ENCODE data around the gene RRP15. TPM values are rescaled to one million over a fixed set of nuclear protein-coding genes. Genes with fewer than 3 reads are reported as not detected.

The RRP15 gene
- total and polyA plus RNA-seq, 9 of the 15 experiments (the other 6 are each of a cell fraction or from before 2014, with no cell fraction given) = 9.5 to 58.1 (median 29.3) TPM

GRCh38 chr1:218259800-218260199 lies 25.3 kb upstream of the RRP15 start (continued):
- TF ChIP-seq, protein P1, sequence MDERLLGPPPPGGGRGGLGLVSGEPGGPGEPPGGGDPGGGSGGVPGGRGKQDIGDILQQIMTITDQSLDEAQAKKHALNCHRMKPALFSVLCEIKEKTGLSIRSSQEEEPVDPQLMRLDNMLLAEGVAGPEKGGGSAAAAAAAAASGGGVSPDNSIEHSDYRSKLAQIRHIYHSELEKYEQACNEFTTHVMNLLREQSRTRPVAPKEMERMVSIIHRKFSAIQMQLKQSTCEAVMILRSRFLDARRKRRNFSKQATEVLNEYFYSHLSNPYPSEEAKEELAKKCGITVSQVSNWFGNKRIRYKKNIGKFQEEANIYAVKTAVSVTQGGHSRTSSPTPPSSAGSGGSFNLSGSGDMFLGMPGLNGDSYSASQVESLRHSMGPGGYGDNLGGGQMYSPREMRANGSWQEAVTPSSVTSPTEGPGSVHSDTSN (CRISPR knock-in tag; IDR thresholded peaks at IDR 0.05; ENCODE audit: low read depth) = no peak
- TF ChIP-seq, protein P1 (tag; conservative IDR thresholded peaks at IDR 0.05; ENCODE audit: low read depth) = peak; percentile 80
- TF ChIP-seq, protein P2, sequence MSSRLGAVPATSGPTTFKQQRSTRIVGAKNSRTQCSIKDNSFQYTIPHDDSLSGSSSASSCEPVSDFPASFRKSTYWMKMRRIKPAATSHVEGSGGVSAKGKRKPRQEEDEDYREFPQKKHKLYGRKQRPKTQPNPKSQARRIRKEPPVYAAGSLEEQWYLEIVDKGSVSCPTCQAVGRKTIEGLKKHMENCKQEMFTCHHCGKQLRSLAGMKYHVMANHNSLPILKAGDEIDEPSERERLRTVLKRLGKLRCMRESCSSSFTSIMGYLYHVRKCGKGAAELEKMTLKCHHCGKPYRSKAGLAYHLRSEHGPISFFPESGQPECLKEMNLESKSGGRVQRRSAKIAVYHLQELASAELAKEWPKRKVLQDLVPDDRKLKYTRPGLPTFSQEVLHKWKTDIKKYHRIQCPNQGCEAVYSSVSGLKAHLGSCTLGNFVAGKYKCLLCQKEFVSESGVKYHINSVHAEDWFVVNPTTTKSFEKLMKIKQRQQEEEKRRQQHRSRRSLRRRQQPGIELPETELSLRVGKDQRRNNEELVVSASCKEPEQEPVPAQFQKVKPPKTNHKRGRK (tag; IDR thresholded peaks at IDR 0.05) = no peak
- TF ChIP-seq ZNF324 (CRISPR knock-in tag; IDR thresholded peaks at IDR 0.05) (no peak), FOS (IDR thresholded peaks at IDR 0.05; ENCODE audit: extremely low read depth, insufficient read length) (no peak), GABPB2 (CRISPR knock-in tag; conservative IDR thresholded peaks at IDR 0.05) (no peak), ZNF41 (CRISPR knock-in tag; conservative IDR thresholded peaks at IDR 0.05) (no peak)
- TF ChIP-seq, protein P3, sequence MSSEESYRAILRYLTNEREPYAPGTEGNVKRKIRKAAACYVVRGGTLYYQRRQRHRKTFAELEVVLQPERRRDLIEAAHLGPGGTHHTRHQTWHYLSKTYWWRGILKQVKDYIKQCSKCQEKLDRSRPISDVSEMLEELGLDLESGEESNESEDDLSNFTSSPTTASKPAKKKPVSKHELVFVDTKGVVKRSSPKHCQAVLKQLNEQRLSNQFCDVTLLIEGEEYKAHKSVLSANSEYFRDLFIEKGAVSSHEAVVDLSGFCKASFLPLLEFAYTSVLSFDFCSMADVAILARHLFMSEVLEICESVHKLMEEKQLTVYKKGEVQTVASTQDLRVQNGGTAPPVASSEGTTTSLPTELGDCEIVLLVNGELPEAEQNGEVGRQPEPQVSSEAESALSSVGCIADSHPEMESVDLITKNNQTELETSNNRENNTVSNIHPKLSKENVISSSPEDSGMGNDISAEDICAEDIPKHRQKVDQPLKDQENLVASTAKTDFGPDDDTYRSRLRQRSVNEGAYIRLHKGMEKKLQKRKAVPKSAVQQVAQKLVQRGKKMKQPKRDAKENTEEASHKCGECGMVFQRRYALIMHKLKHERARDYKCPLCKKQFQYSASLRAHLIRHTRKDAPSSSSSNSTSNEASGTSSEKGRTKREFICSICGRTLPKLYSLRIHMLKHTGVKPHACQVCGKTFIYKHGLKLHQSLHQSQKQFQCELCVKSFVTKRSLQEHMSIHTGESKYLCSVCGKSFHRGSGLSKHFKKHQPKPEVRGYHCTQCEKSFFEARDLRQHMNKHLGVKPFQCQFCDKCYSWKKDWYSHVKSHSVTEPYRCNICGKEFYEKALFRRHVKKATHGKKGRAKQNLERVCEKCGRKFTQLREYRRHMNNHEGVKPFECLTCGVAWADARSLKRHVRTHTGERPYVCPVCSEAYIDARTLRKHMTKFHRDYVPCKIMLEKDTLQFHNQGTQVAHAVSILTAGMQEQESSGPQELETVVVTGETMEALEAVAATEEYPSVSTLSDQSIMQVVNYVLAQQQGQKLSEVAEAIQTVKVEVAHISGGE (CRISPR knock-in tag; IDR thresholded peaks at IDR 0.05) = no peak
- TF ChIP-seq, protein P4, sequence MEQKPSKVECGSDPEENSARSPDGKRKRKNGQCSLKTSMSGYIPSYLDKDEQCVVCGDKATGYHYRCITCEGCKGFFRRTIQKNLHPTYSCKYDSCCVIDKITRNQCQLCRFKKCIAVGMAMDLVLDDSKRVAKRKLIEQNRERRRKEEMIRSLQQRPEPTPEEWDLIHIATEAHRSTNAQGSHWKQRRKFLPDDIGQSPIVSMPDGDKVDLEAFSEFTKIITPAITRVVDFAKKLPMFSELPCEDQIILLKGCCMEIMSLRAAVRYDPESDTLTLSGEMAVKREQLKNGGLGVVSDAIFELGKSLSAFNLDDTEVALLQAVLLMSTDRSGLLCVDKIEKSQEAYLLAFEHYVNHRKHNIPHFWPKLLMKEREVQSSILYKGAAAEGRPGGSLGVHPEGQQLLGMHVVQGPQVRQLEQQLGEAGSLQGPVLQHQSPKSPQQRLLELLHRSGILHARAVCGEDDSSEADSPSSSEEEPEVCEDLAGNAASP (IDR thresholded peaks at IDR 0.05) = no peak

All from K562 (cell line).